Osteoblast (primary cell): ENCODE data around the gene ITGB8. TPM values are rescaled to one million over a fixed set of nuclear protein-coding genes. Genes with fewer than 3 reads are reported as not detected.

Experiments
- DNase-seq: peaks from one replicate; pipeline ENCODE4 v3.0.0; 2011; ENCODE audit warnings: low spot score, mixed read lengths; ENCODE audit not compliant: insufficient read length; ENCODE audit errors: missing footprints
- H2AFZ ChIP-seq: 2 replicates; pipeline ENCODE4 v1.6.0; 2011; ENCODE audit warnings: mild to moderate bottlenecking, low read length
- H3K27ac ChIP-seq: 2 replicates; pipeline ENCODE4 v1.5.1; 2011; ENCODE audit warnings: mild to moderate bottlenecking, low read depth, low read length, moderate library complexity
- H3K27me3 ChIP-seq: 2 replicates; pipeline ENCODE4 v1.6.0; 2012; ENCODE audit warnings: mild to moderate bottlenecking, control low read depth, inconsistent platforms, low read length, moderate library complexity; ENCODE audit not compliant: insufficient read depth
- H3K36me3 ChIP-seq: 2 replicates; pipeline ENCODE4 v1.5.1; 2011; ENCODE audit warnings: mild to moderate bottlenecking, low read length, control low read depth, moderate library complexity; ENCODE audit not compliant: insufficient read depth
- H3K4me1 ChIP-seq: 2 replicates; pipeline ENCODE4 v1.5.1; 2011; ENCODE audit warnings: mild to moderate bottlenecking, low read length, control low read depth, moderate library complexity; ENCODE audit not compliant: insufficient read depth
- H3K4me2 ChIP-seq: 2 replicates; pipeline ENCODE4 v1.6.0; 2011; ENCODE audit warnings: mild to moderate bottlenecking, low read length; ENCODE audit not compliant: insufficient read depth
- H3K4me3 ChIP-seq: fragments of 200-600 bp; sonication (generic); 3 replicates; pipeline ENCODE4 v1.5.1; 2012; ENCODE audit warnings: mild to moderate bottlenecking, low read length, inconsistent platforms; ENCODE audit not compliant: insufficient read depth
- H3K79me2 ChIP-seq: 2 replicates; pipeline ENCODE4 v1.6.0; 2012; ENCODE audit warnings: mild to moderate bottlenecking, low read length, control low read depth, inconsistent platforms; ENCODE audit not compliant: insufficient read depth
- H3K9me3 ChIP-seq: 2 replicates; pipeline ENCODE4 v1.5.1; 2011; ENCODE audit warnings: low read depth, low read length, control low read depth
- H4K20me1 ChIP-seq: 2 replicates; pipeline ENCODE4 v1.6.0; 2012; ENCODE audit warnings: mild to moderate bottlenecking, low read length, control low read depth; ENCODE audit not compliant: insufficient read depth
- CTCF ChIP-seq: IDR thresholded peaks from 2 replicates; pipeline ENCODE4 v1.5.1; 2011; ENCODE audit warnings: mild to moderate bottlenecking, low read depth, low read length, moderate library complexity; ENCODE audit errors: extremely low read depth
- total RNA-seq: library from RNA; depleted of rRNA; stranded (reverse); fragments of >200 nt; gene quantifications from 2 replicates; pipeline ENCODE4 v1.2.3, GENCODE V29; 2012

ITGB8 gene
- total RNA-seq, 1 donor, result 35.1 TPM

GRCh38 chr7:20311743-20312042 is 19.0 kb upstream of the ITGB8 start:
- DNase-seq, result no peak
- no peaks in the 10 kb centered on the region for H3K27me3 ChIP-seq
- no peak overlapping the region for H3K4me2 ChIP-seq
- peaks cover under 1% of the 10 kb centered on the region for H3K4me1 ChIP-seq
- no peak for TF ChIP-seq CTCF
- H3K9me3 ChIP-seq, result no peaks in the 10 kb centered on the region
- H2AFZ ChIP-seq, result no peak overlapping the region
- no peaks in the 10 kb centered on the region for H3K36me3 ChIP-seq
- H3K79me2 ChIP-seq, result no peaks in the 10 kb centered on the region
- H3K27ac ChIP-seq, result no peak overlapping the region
- H4K20me1 ChIP-seq, result no peaks in the 10 kb centered on the region
- H3K4me3 ChIP-seq, result no peak overlapping the region

DNA sequence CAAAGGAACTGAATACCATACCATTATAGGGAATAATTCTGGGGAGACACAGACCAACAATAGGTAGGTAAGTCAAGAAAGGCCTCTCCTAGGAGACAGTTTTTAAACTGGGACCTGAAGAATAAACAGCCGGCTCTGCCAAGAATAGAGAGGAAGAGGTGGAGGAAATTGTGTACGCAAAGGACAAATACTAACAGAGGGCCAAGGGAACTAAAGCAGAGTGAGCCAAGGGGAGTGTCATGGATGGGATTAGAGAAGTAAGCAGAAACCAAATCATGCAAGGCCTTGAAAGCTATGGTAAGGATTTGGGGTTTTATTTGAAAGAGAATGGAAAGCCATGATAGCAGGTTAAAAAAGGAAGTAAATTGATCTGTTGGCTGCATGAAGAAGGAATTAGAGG is 18.1 kb upstream of the ITGB8 start:
- H3K4me2 ChIP-seq, result no peak overlapping the region
- no peak overlapping the region for H3K4me3 ChIP-seq
- H4K20me1 ChIP-seq, result no peaks in the 10 kb centered on the region

GRCh38 chr7:20313626-20314025 is 17.1 kb upstream of the ITGB8 start:
- Histone ChIP-seq H3K27me3 (no peaks in the 10 kb centered on the region), H3K4me1 (no peaks in the 10 kb centered on the region), H4K20me1 (no peaks in the 10 kb centered on the region), H3K4me3 (no peak overlapping the region), H3K9me3 (no peaks in the 10 kb centered on the region), H3K4me2 (no peak overlapping the region), H3K36me3 (no peaks in the 10 kb centered on the region), H2AFZ (no peak overlapping the region), H3K27ac (no peak overlapping the region), H3K79me2 (no peaks in the 10 kb centered on the region)
- no peak for DNase-seq
- TF ChIP-seq CTCF, result no peak

More for the DNA sequence above, 18.1 kb upstream of the ITGB8 start:
- Histone ChIP-seq H2AFZ (no peak overlapping the region), H3K79me2 (no peaks in the 10 kb centered on the region), H3K9me3 (no peaks in the 10 kb centered on the region), H3K4me1 (no peaks in the 10 kb centered on the region), H3K36me3 (no peaks in the 10 kb centered on the region), H3K27ac (no peak overlapping the region), H3K27me3 (no peaks in the 10 kb centered on the region)
- no peak for DNase-seq
- no peak for TF ChIP-seq CTCF

DNA sequence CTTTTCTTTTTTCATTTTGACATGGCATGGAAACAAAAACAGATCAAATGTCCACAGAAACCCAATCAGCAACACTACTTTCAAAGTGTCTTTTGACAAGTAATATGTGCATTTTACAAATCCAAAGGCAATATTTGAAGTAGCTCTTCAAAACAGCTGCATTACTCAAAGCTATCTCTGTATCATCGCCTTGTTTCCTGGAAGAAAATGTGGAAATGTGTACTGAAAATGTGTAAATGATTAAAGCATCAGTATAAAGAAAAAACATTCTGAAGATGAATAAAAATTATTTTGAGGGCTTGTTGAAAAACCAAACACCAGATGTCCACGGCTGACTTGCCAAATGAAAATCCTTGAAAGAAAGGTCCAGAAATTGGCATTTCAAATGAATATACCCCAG is 16.5 kb upstream of the ITGB8 start:
- no peaks in the 10 kb centered on the region for H3K4me1 ChIP-seq
- no peak overlapping the region for H3K4me2 ChIP-seq
- no peaks in the 10 kb centered on the region for H3K9me3 ChIP-seq
- H2AFZ ChIP-seq, result no peak overlapping the region
- no peaks in the 10 kb centered on the region for H4K20me1 ChIP-seq
- no peaks in the 10 kb centered on the region for H3K27me3 ChIP-seq
- no peak for DNase-seq
- no peaks in the 10 kb centered on the region for H3K36me3 ChIP-seq
- H3K4me3 ChIP-seq, result no peak overlapping the region
- no peak for TF ChIP-seq CTCF
- H3K79me2 ChIP-seq, result no peaks in the 10 kb centered on the region
- H3K27ac ChIP-seq, result no peak overlapping the region
